ENCODE results near the gene GALR2.

The GALR2 gene

GRCh38 chr17:76085731-76086366, 11.3 kb downstream of the GALR2 start:
- DNase-seq (ENCODE audit: low read depth) = no peak
- TF ChIP-seq CTCF (IDR thresholded peaks at IDR 0.05; ENCODE audit: control insufficient read depth, insufficient read depth, low read depth, low read length, missing control alignments) = no peak

GRCh38 chr17:76086384-76086783, 11.8 kb downstream of the GALR2 start:
- H3K4me3 ChIP-seq (ENCODE audit: control insufficient read depth, low read depth, low read length) = no peak overlapping the region
- DNase-seq (ENCODE audit: low read depth) = no peak
- TF ChIP-seq CTCF (IDR thresholded peaks at IDR 0.05; ENCODE audit: control insufficient read depth, insufficient read depth, low read depth, low read length, missing control alignments) = no peak

More at GRCh38 chr17:76085731-76086366, 11.3 kb downstream of the GALR2 start:
- H3K4me3 ChIP-seq (ENCODE audit: control insufficient read depth, low read depth, low read length) = no peak overlapping the region

GRCh38 chr17:76087531-76087930, 12.9 kb downstream of the GALR2 start:
- no peak for TF ChIP-seq CTCF (IDR thresholded peaks at IDR 0.05; ENCODE audit: control insufficient read depth, insufficient read depth, low read depth, low read length, missing control alignments)
- no peak for DNase-seq (ENCODE audit: low read depth)
- no peak overlapping the region for H3K4me3 ChIP-seq (ENCODE audit: control insufficient read depth, low read depth, low read length)

- no peak overlapping the region for H3K4me3 ChIP-seq (ENCODE audit: control insufficient read depth, low read depth, low read length)
- no peak for TF ChIP-seq CTCF (IDR thresholded peaks at IDR 0.05; ENCODE audit: control insufficient read depth, insufficient read depth, low read depth, low read length, missing control alignments)
- no peak for DNase-seq (ENCODE audit: low read depth)
Observed at GRCh38 chr17:76088041-76088867, 13.7 kb downstream of the GALR2 start.

- H3K4me3 ChIP-seq (ENCODE audit: control insufficient read depth, low read depth, low read length) = no peak overlapping the region
- no peak for DNase-seq (ENCODE audit: low read depth)
- no peak for TF ChIP-seq CTCF (IDR thresholded peaks at IDR 0.05; ENCODE audit: control insufficient read depth, insufficient read depth, low read depth, low read length, missing control alignments)
Observed at GRCh38 chr17:76088868-76089576, 14.4 kb downstream of the GALR2 start.

GRCh38 chr17:76089680-76090516, 15.3 kb downstream of the GALR2 start:
- H3K4me3 ChIP-seq (ENCODE audit: control insufficient read depth, low read depth, low read length) = no peak overlapping the region
- DNase-seq (ENCODE audit: low read depth) = no peak
- no peak for TF ChIP-seq CTCF (IDR thresholded peaks at IDR 0.05; ENCODE audit: control insufficient read depth, insufficient read depth, low read depth, low read length, missing control alignments)

Measured in AG09309 (cell line).